Stomach (tissue), 4 donors: ENCODE data around the gene NEDD9.

Source experiments
- CTCF ChIP-seq, 7 experiments: fragments of 450-650 bp in 4 of 7; fragments of 200-600 bp in 3 of 7; sonication (generic) in 3 of 7; IDR thresholded peaks; one replicate each; pipeline ENCODE4 v1.5.1; 2016 to 2019; ENCODE audit warnings: antibody characterized with exemption in 7 of 7, control low read depth in 2 of 7, mild to moderate bottlenecking in 1 of 7
- EP300 ChIP-seq: sonication (generic); formaldehyde crosslinking; IDR thresholded peaks from one replicate; pipeline ENCODE4 v1.6.1; 2017; ENCODE audit warnings: antibody characterized with exemption
- POLR2A ChIP-seq, 4 donors: fragments of 450-650 bp; IDR thresholded peaks; one replicate each; pipeline ENCODE4 v1.6.1; 2016; ENCODE audit warnings: antibody characterized with exemption in 4 of 4, control low read depth in 2 of 4, mild to moderate bottlenecking in 1 of 4, moderate library complexity in 1 of 4
- POLR2AphosphoS5 ChIP-seq, 3 donors: sonication (generic); formaldehyde crosslinking; IDR thresholded peaks; one replicate each; pipeline ENCODE4 v1.6.1; 2016; ENCODE audit warnings: antibody characterized with exemption in 3 of 3

GRCh38 chr6:11166948-11167347 lies 65.5 kb downstream of the NEDD9 start:
- no peak for TF ChIP-seq POLR2A (IDR thresholded peaks at IDR 0.05)
- no peak for TF ChIP-seq CTCF (IDR thresholded peaks at IDR 0.05)
- TF ChIP-seq POLR2AphosphoS5 (IDR thresholded peaks at IDR 0.05): no peak
- no peak for TF ChIP-seq EP300
